ENCODE results near the gene EFNB2. TPM values are rescaled to one million over a fixed set of nuclear protein-coding genes. Genes with fewer than 3 reads are reported as not detected.

EFNB2 gene
- total RNA-seq, 2 donors from 2014 or later: 15.5 to 17.4 TPM

GRCh38 chr13:106496072-106496997 is 39.1 kb downstream of the EFNB2 start:
- Histone ChIP-seq H3K9me3 (no peaks in the 10 kb centered on the region), H3K27me3 (no peaks in the 10 kb centered on the region), H3K27ac (peak overlapping the region; percentile 43 to 48), H3K36me3 (peaks cover 12% of the 10 kb centered on the region), H3K4me1 (peaks cover 0 to 30% of the 10 kb centered on the region in 2 donors), H3K4me3 (no peak overlapping the region)
- TF ChIP-seq CTCF (IDR thresholded peaks at IDR 0.05): no peak
- DNase-seq (ENCODE audit: low spot score): no peak

- Histone ChIP-seq H3K36me3 (peaks cover 12% of the 10 kb centered on the region), H3K4me3 (no peak overlapping the region), H3K27ac (no peak overlapping the region), H3K9me3 (no peaks in the 10 kb centered on the region), H3K27me3 (no peaks in the 10 kb centered on the region), H3K4me1 (peaks cover 0 to 24% of the 10 kb centered on the region in 2 donors)
- no peak for DNase-seq (ENCODE audit: low spot score)
- no peak for TF ChIP-seq CTCF (IDR thresholded peaks at IDR 0.05)
Observed at GRCh38 chr13:106494936-106495335, 40.5 kb downstream of the EFNB2 start.

- Histone ChIP-seq H3K27me3 (no peaks in the 10 kb centered on the region), H3K9me3 (no peaks in the 10 kb centered on the region), H3K27ac (no peak overlapping the region), H3K36me3 (peaks cover 12% of the 10 kb centered on the region), H3K4me1 (peaks cover 0 to 20% of the 10 kb centered on the region in 2 donors), H3K4me3 (no peak overlapping the region)
- no peak for DNase-seq (ENCODE audit: low spot score)
- TF ChIP-seq CTCF (IDR thresholded peaks at IDR 0.05): no peak
Observed at GRCh38 chr13:106494506-106494905, 41.0 kb downstream of the EFNB2 start.

GRCh38 chr13:106493533-106494220 is 41.8 kb downstream of the EFNB2 start:
- Histone ChIP-seq H3K36me3 (peaks cover 12% of the 10 kb centered on the region), H3K27ac (no peak overlapping the region), H3K4me3 (no peak overlapping the region), H3K9me3 (no peaks in the 10 kb centered on the region), H3K27me3 (no peaks in the 10 kb centered on the region), H3K4me1 (peaks cover 0 to 16% of the 10 kb centered on the region in 2 donors)
- TF ChIP-seq CTCF (IDR thresholded peaks at IDR 0.05): no peak
- no peak for DNase-seq (ENCODE audit: low spot score)

GRCh38 chr13:106492588-106493475 is 42.6 kb downstream of the EFNB2 start:
- H3K9me3 ChIP-seq: no peaks in the 10 kb centered on the region
- H3K27ac ChIP-seq: no peak overlapping the region

More at GRCh38 chr13:106492588-106493475, 42.6 kb downstream of the EFNB2 start:
- Histone ChIP-seq H3K4me3 (no peak overlapping the region), H3K4me1 (peaks cover 0 to 13% of the 10 kb centered on the region in 2 donors), H3K36me3 (peaks cover 12% of the 10 kb centered on the region), H3K27me3 (no peaks in the 10 kb centered on the region)
- DNase-seq (ENCODE audit: low spot score): no peak
- no peak for TF ChIP-seq CTCF (IDR thresholded peaks at IDR 0.05)

All from right atrium auricular region (tissue), 2 donors.